Embryonic facial prominence (tissue), 1 donor: ENCODE measurements around the gene HAGHL.
A peak's percentile ranks its signal among the peaks of the same experiment; 100 is the strongest.
"Not testable (repeated sequence)": the region's sequence is repeated elsewhere in the genome, so short reads cannot be mapped to it uniquely, and the experiment has no call there.

Source experiments
- DNase-seq: peaks from one replicate; pipeline ENCODE4 v3.0.0-alpha.2; 2016; ENCODE audit errors: extremely low spot score

The HAGHL gene

GRCh38 chr16:707062-707538, 19.8 kb upstream of the HAGHL start:
- DNase-seq: no peak

- DNase-seq: no peak
Measured at GRCh38 chr16:708019-708418, 18.9 kb upstream of the HAGHL start.

GRCh38 chr16:708959-709358, 17.9 kb upstream of the HAGHL start:
- DNase-seq: no peak

GRCh38 chr16:709566-710499, 17.1 kb upstream of the HAGHL start:
- no peak for DNase-seq

- no peak for DNase-seq
Measured at GRCh38 chr16:710500-711075, 16.3 kb upstream of the HAGHL start.

- DNase-seq: no peak
Measured at GRCh38 chr16:711084-711483, 15.8 kb upstream of the HAGHL start.

- DNase-seq: no peak
Measured at GRCh38 chr16:711548-712320, 15.2 kb upstream of the HAGHL start.

GRCh38 chr16:712740-713250, 14.1 kb upstream of the HAGHL start:
- not testable (repeated sequence) for DNase-seq

- no peak for DNase-seq
Measured at GRCh38 chr16:714079-714478, 12.8 kb upstream of the HAGHL start.

GRCh38 chr16:714558-715476, 12.1 kb upstream of the HAGHL start, which contains the start of gene METRN:
Gene METRN, plus strand, starts transcription at chr16:715118. Its CDS starts 172 bp downstream, at chr16:715290.
- DNase-seq: peak; percentile 64

- no peak for DNase-seq
Measured at GRCh38 chr16:715477-716199, 11.3 kb upstream of the HAGHL start.

GRCh38 chr16:716200-716568, 10.7 kb upstream of the HAGHL start:
- no peak for DNase-seq

GRCh38 chr16:716768-717325, 10.1 kb upstream of the HAGHL start:
- no peak for DNase-seq

- no peak for DNase-seq
Measured at GRCh38 chr16:717450-718245, 9.3 kb upstream of the HAGHL start.

- no peak for DNase-seq
Measured at GRCh38 chr16:718389-718788, 8.5 kb upstream of the HAGHL start.

- no peak for DNase-seq
Measured at GRCh38 chr16:718922-719321, 8.0 kb upstream of the HAGHL start.

GRCh38 chr16:719815-720446, 7.0 kb upstream of the HAGHL start:
- no peak for DNase-seq

- DNase-seq: no peak
Measured at GRCh38 chr16:720447-720989, 6.4 kb upstream of the HAGHL start.
